Measurements from ENCODE around the gene PCDH12. TPM values are rescaled to one million over a fixed set of nuclear protein-coding genes. Genes with fewer than 3 reads are reported as not detected.
A peak's percentile ranks its signal among the peaks of the same experiment; 100 is the strongest.

Gene PCDH12
- polyA plus RNA-seq, 1 donor (not counting 4 experiments of a cell fraction or from before 2014, with no cell fraction given), result 0.01 TPM

- no peak overlapping the region for H3K4me3 ChIP-seq (ENCODE audit: control insufficient read depth in 2 of 3, extremely low read depth in 1 of 3, insufficient read depth in 2 of 3, low read depth in 1 of 3, low read length in 3 of 3)
- H3K9me3 ChIP-seq (ENCODE audit: control insufficient read depth, low read depth, low read length), result no peaks in the 10 kb centered on the region
- dilution Hi-C loops (cut with MboI; ENCODE audit: extremely low pct_ligation_motif_present, low sequenced_read_pairs), result no loop called here
- H4K20me1 ChIP-seq (ENCODE audit: control insufficient read depth, extremely low read depth, insufficient read depth, low read length), result no peaks in the 10 kb centered on the region
- H3K79me2 ChIP-seq (ENCODE audit: control insufficient read depth, insufficient read depth, low read length), result no peaks in the 10 kb centered on the region
- no peak for FAIRE-seq
- H2AFZ ChIP-seq (ENCODE audit: control insufficient read depth, low read length), result no peak overlapping the region
- no peak for DNase-seq (ENCODE audit: low read depth, low spot score)
- no peak overlapping the region for H3K9ac ChIP-seq (ENCODE audit: control insufficient read depth, extremely low read depth, insufficient read depth, low read length)
- H3K27me3 ChIP-seq (ENCODE audit: control insufficient read depth, extremely low read depth, insufficient read depth, low read length), result no peaks in the 10 kb centered on the region
- TF ChIP-seq EZH2 (IDR thresholded peaks at IDR 0.05; ENCODE audit: low read length), result no peak
- TF ChIP-seq, protein P1, sequence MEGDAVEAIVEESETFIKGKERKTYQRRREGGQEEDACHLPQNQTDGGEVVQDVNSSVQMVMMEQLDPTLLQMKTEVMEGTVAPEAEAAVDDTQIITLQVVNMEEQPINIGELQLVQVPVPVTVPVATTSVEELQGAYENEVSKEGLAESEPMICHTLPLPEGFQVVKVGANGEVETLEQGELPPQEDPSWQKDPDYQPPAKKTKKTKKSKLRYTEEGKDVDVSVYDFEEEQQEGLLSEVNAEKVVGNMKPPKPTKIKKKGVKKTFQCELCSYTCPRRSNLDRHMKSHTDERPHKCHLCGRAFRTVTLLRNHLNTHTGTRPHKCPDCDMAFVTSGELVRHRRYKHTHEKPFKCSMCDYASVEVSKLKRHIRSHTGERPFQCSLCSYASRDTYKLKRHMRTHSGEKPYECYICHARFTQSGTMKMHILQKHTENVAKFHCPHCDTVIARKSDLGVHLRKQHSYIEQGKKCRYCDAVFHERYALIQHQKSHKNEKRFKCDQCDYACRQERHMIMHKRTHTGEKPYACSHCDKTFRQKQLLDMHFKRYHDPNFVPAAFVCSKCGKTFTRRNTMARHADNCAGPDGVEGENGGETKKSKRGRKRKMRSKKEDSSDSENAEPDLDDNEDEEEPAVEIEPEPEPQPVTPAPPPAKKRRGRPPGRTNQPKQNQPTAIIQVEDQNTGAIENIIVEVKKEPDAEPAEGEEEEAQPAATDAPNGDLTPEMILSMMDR (optimal IDR thresholded peaks at IDR 0.05 in 1 of 3, IDR thresholded peaks at IDR 0.05 in 1 of 3, conservative IDR thresholded peaks at IDR 0.05 in 1 of 3; ENCODE audit: extremely low read depth in 1 of 3, insufficient read depth in 2 of 3, low read length in 3 of 3), result no peak
- no peaks in the 10 kb centered on the region for H3K9me1 ChIP-seq (ENCODE audit: control insufficient read depth, extremely low read depth, insufficient read depth, low read length)
- H3K4me1 ChIP-seq (ENCODE audit: control insufficient read depth, extremely low read depth, insufficient read depth, low read length), result peaks cover 2% of the 10 kb centered on the region
- H3K27ac ChIP-seq (ENCODE audit: control insufficient read depth, insufficient read depth, low read length), result no peak overlapping the region
- no peak overlapping the region for H3K4me2 ChIP-seq (ENCODE audit: control insufficient read depth, extremely low read depth, insufficient read depth, low read depth, low read length)
- H3K36me3 ChIP-seq (ENCODE audit: control insufficient read depth in 2 of 2, extremely low read depth in 1 of 2, insufficient read depth in 2 of 2, low read length in 2 of 2), result peaks cover 18% of the 10 kb centered on the region in 2 experiments
Measured at GRCh38 chr5:141994511-141995136, 36.6 kb upstream of the PCDH12 start.

DNA sequence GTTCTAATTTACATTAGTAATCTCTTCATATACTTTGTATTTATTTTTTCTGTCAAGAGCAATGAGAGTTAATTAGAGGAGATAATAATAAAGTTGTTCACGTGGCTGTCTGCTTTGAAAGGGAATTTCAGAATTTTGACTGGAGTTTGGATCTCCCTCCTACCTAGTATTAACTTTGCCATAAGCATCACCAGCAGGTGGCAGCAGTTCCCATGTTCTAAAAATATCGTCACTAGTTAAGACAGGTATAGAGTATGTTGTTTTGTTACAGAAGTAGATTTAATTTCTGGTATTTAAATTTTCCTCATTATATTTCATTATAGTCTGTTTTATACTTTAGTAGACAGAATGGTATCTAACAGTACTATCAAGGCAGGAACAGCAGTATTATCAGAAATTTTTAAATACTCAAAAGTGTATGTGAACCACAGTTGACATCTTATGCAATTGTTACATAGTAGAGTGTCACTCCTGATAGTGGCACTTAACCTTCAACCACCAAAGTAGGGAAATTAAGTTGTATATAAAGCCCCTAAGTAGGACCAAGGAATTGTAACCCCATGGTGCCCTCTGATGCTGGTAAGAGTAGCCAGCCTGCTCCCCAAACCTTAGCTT, 34.5 kb upstream of the PCDH12 start:
- Histone ChIP-seq H3K36me3 (ENCODE audit: control insufficient read depth in 2 of 2, extremely low read depth in 1 of 2, insufficient read depth in 2 of 2, low read length in 2 of 2) (peaks cover 17 to 19% of the 10 kb centered on the region in 2 experiments), H3K4me3 (ENCODE audit: control insufficient read depth in 2 of 3, extremely low read depth in 1 of 3, insufficient read depth in 2 of 3, low read depth in 1 of 3, low read length in 3 of 3) (no peak overlapping the region), H2AFZ (ENCODE audit: control insufficient read depth, low read length) (no peak overlapping the region), H3K4me2 (ENCODE audit: control insufficient read depth, extremely low read depth, insufficient read depth, low read depth, low read length) (no peak overlapping the region), H3K27me3 (ENCODE audit: control insufficient read depth, extremely low read depth, insufficient read depth, low read length) (no peaks in the 10 kb centered on the region), H4K20me1 (ENCODE audit: control insufficient read depth, extremely low read depth, insufficient read depth, low read length) (no peaks in the 10 kb centered on the region), H3K9me1 (ENCODE audit: control insufficient read depth, extremely low read depth, insufficient read depth, low read length) (no peaks in the 10 kb centered on the region), H3K9me3 (ENCODE audit: control insufficient read depth, low read depth, low read length) (no peaks in the 10 kb centered on the region), H3K79me2 (ENCODE audit: control insufficient read depth, insufficient read depth, low read length) (no peaks in the 10 kb centered on the region), H3K27ac (ENCODE audit: control insufficient read depth, insufficient read depth, low read length) (no peak overlapping the region), H3K4me1 (ENCODE audit: control insufficient read depth, extremely low read depth, insufficient read depth, low read length) (peaks cover 2% of the 10 kb centered on the region), H3K9ac (ENCODE audit: control insufficient read depth, extremely low read depth, insufficient read depth, low read length) (no peak overlapping the region)
- dilution Hi-C loops (cut with MboI; ENCODE audit: extremely low pct_ligation_motif_present, low sequenced_read_pairs), result no loop called here
- FAIRE-seq (peak; percentile 75), DNase-seq (ENCODE audit: low read depth, low spot score) (no peak)
- TF ChIP-seq, protein P1 (optimal IDR thresholded peaks at IDR 0.05 in 1 of 3, IDR thresholded peaks at IDR 0.05 in 1 of 3, conservative IDR thresholded peaks at IDR 0.05 in 1 of 3; ENCODE audit: extremely low read depth in 1 of 3, insufficient read depth in 2 of 3, low read length in 3 of 3), result peak; percentile 44 to 66 (median 58)
- no peak for TF ChIP-seq EZH2 (IDR thresholded peaks at IDR 0.05; ENCODE audit: low read length)

All from keratinocyte (primary cell).